SK-N-SH treated with all-trans-retinoic acid at 6 μM for 48 hours (cell line): Measurements from ENCODE around the gene TULP1.

Experiments used
- PATZ1 ChIP-seq: fragments of 250-450 bp; sonication (Bioruptor Pico); IDR thresholded peaks from 2 replicates; pipeline ENCODE4 v1.8.0; 2020; ENCODE audit warnings: mild to moderate bottlenecking, moderate library complexity, borderline replicate concordance
- SNAI2 ChIP-seq: fragments of 250-450 bp; sonication (Bioruptor Pico); IDR thresholded peaks from 2 replicates; pipeline ENCODE4 v1.5.0; 2020; ENCODE audit warnings: mild to moderate bottlenecking, moderate library complexity
- TCF4 ChIP-seq: fragments of 250-450 bp; sonication (Bioruptor Pico); IDR thresholded peaks from 2 replicates; pipeline ENCODE4 v1.8.0; 2021; ENCODE audit warnings: mild to moderate bottlenecking, moderate library complexity, borderline replicate concordance
- ZC3H10 ChIP-seq: fragments of 250-450 bp; sonication (Bioruptor Pico); IDR thresholded peaks from 2 replicates; pipeline ENCODE4 v1.5.1; 2021; ENCODE audit warnings: mild to moderate bottlenecking, moderate library complexity
- ZFP3 ChIP-seq: fragments of 250-450 bp; sonication (Bioruptor Pico); IDR thresholded peaks from 2 replicates; pipeline ENCODE4 v1.5.0; 2020; ENCODE audit warnings: mild to moderate bottlenecking, moderate library complexity
- ZFP30 ChIP-seq: fragments of 450-650 bp; formaldehyde crosslinking; IDR thresholded peaks from 2 replicates; pipeline ENCODE4 v1.5.0; 2022; ENCODE audit warnings: mild to moderate bottlenecking, moderate library complexity
- ZNF565 ChIP-seq: fragments of 450-650 bp; formaldehyde crosslinking; conservative IDR thresholded peaks from 2 replicates; pipeline ENCODE4 v1.5.0; 2020; ENCODE audit warnings: low read depth, mild to moderate bottlenecking, moderate library complexity
- ZNF70 ChIP-seq: fragments of 450-650 bp; formaldehyde crosslinking; IDR thresholded peaks from 2 replicates; pipeline ENCODE4 v1.5.0; 2020; ENCODE audit warnings: mild to moderate bottlenecking, moderate library complexity
- ZNF8 ChIP-seq: fragments of 450-650 bp; formaldehyde crosslinking; IDR thresholded peaks from 2 replicates; pipeline ENCODE4 v1.5.0; 2020; ENCODE audit warnings: mild to moderate bottlenecking, moderate library complexity

DNA sequence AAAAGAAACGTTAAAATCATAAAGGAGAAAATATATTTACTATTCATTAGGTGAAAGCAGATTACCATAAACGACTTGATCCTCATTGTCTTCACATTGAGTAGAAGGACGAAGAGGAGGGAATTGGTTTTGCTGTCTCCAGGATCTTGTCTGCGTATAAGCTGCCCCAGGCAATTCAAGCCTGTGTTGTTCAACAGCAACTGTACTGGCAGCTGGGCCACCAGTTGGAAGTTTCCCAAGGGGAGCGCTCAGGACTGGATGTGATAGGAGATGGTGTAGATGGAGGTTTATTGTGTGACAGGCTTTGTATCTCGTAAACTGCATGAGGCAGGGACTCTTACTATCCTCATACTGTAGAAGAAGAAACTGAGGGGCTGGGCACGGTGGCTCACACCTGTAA, 64.5 kb downstream of the TULP1 start:
- TF ChIP-seq TCF4 (CRISPR knock-in tag) (no peak), ZFP3 (CRISPR knock-in tag) (no peak), SNAI2 (CRISPR knock-in tag) (no peak), ZNF70 (no peak), ZNF565 (CRISPR knock-in tag) (no peak), PATZ1 (CRISPR knock-in tag) (no peak), ZNF8 (CRISPR knock-in tag) (no peak), ZC3H10 (CRISPR knock-in tag) (no peak), ZFP30 (CRISPR knock-in tag) (no peak)
